H7 (cell line): ENCODE measurements around the gene HCRT. TPM values are rescaled to one million over a fixed set of nuclear protein-coding genes. Genes with fewer than 3 reads are reported as not detected.

Experiments used
- DNase-seq: peaks from one replicate; pipeline ENCODE4 v3.0.0; 2012
- H3K27me3 ChIP-seq: 2 replicates; pipeline ENCODE4 v1.6.0; 2011; ENCODE audit warnings: mild to moderate bottlenecking, low read length; ENCODE audit not compliant: control insufficient read depth, insufficient read depth
- H3K36me3 ChIP-seq: replicated peaks from 2 replicates; pipeline ENCODE4 v1.5.1; 2011; ENCODE audit warnings: low read length; ENCODE audit not compliant: control insufficient read depth, insufficient read depth
- H3K4me3 ChIP-seq: 2 replicates; pipeline ENCODE4 v1.5.1; 2011; ENCODE audit warnings: low read depth, mild to moderate bottlenecking, control low read depth, low read length, moderate library complexity; ENCODE audit not compliant: insufficient read depth
- total RNA-seq: library from RNA; depleted of rRNA; stranded (reverse); fragments of >200 nt; shearing (Covaris generic); gene quantifications from 2 replicates; pipeline ENCODE4 v1.2.3, GENCODE V29; 2014

The HCRT gene
- total RNA-seq, 1 experiment from 2014 or later, result not detected

DNA sequence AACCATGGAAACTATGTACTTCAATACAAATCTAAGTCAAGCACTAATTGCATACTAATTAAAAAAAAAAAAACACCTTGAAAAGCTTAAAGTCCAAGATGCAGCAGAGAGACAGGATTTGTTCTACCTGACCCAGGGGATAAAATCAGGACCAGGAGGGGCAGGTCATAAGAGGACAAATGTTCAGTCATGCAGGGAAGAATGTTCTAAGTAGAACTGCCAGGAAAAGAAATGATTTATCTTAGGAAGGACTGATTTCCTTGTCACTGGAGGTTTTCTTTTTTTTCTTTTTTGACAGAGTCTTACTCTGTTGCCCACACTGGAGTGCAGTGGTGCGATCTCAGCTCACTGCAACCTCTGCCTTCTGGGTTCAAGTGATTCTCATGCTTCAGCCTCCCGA is 18.1 kb upstream of the HCRT start:
- H3K4me3 ChIP-seq, result no peak overlapping the region
- peaks cover 10% of the 10 kb centered on the region for H3K36me3 ChIP-seq
- no peak for DNase-seq
- no peaks in the 10 kb centered on the region for H3K27me3 ChIP-seq

DNA sequence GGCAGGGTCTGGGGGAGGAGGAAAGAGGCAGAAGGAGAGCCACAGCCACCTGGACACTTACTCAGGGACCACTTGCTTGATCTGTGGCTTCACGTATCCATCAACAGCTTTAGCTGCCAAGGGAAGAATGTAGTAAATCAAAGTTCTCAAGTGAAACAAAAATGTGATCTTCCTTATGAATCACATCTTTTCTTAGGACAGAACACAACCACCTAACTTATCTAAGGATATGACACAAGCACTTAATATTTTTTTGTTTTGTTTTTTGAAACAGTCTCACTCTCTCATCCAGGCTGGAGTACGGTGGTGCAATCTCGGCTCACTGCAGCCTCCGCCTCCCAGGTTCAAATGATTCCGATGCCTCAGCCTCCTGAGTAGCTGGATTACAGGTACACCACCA is 17.4 kb upstream of the HCRT start:
- no peak for DNase-seq
- no peaks in the 10 kb centered on the region for H3K27me3 ChIP-seq
- peaks cover 10% of the 10 kb centered on the region for H3K36me3 ChIP-seq
- H3K4me3 ChIP-seq, result no peak overlapping the region

DNA sequence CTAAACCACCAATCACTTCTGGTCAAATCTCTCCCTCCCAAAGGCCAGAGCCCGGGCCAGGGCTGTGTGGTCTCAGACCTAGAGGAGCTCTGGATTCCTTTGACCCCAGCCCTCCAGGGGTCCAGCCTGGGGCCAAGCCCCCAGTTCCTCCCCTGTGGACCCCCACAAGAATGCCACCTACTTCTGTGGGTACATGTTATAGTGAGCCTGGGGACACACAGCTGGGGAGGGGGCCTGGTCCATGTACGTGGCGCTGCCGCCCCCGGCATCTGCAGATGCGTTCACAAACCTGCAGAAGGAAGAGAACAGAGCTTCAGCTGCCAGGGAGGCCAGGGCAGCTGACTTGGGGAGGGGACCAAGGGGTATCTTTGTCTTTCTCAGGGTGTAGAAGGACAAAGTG is 16.9 kb upstream of the HCRT start:
- H3K4me3 ChIP-seq, result no peak overlapping the region
- DNase-seq, result no peak
- no peaks in the 10 kb centered on the region for H3K27me3 ChIP-seq
- H3K36me3 ChIP-seq, result peaks cover 10% of the 10 kb centered on the region

DNA sequence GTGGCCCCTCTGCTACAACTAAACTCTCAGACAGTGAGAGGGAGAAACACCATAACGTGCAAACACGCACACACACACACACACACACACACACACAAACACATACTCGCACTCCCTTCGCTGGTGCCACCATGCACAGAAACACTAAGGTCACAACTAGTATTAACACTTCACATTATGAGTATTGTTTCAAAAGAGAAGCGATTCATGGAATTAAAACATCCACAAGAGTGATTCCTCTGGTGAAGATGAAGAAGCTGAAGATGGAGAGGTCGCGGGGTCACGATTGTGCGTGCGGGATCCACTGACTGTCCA is 16.2 kb upstream of the HCRT start:
- no peaks in the 10 kb centered on the region for H3K27me3 ChIP-seq
- no peak for DNase-seq
- peaks cover 10% of the 10 kb centered on the region for H3K36me3 ChIP-seq
- H3K4me3 ChIP-seq, result no peak overlapping the region

DNA sequence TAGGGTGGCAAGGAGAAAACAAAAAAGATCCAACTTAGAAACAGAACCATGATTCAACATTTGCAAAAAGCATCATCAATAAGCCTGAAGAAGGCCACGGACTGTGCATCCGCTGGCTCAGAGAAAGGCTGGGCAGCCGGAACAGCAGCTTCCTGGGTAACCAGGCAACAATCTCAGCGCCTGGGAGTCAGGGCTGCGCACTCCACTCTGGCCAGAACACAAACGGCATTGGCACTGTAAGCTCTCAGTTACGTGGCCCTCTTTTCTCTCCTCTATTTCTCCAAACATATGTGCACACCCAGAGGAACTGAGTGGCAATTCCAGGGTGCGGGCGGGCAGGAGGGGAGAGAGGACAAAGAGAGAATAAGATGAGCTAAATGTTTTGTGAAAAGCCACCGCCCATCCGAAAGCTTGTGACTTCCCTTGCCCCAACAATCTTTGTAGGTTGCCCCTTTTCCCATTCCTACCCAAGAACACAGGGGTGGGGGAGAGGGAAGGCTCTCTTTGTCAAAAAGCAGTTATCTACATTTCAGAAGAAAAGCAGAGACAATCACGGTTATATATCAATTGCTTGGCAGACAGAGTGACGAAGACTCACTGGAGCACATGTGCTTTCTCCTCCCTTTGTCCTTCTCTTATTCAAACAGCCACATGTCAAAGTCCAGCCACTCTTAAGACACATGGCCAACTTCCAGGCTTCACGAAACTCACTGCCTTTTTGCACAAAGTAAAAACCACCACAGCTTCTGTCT is 15.6 kb upstream of the HCRT start:
- Histone ChIP-seq H3K36me3 (peaks cover 10% of the 10 kb centered on the region), H3K4me3 (no peak overlapping the region), H3K27me3 (no peaks in the 10 kb centered on the region)
- no peak for DNase-seq

DNA sequence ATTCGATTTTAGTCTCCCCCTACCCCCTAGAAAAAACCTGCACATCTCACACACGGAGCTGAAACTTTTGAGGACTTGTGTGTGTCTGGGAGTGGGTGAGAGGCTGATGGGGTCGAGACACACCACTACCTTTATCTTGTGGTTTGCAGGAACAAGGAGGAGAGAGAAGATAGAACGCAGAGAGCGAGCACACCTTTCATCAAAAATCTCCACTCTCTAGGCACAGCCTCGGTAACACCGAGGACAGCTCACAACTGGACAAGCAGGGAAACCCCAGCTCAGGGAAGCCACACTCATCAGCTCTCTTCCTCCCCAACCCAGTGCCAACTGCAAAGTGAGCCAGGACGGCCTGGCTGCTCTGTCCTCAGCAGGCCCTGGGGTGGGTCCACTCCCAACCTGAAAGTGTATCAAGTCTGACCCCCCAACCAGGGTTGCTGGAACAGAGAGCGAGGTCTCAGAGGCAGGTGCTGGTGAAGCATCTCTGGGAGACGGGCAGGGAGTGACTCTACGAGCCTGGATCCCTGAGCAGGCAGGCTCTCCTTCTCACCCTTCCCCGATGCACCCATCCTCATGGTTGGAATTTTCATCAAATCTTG is 14.3 kb upstream of the HCRT start:
- Histone ChIP-seq H3K36me3 (peaks cover 8% of the 10 kb centered on the region), H3K4me3 (no peak overlapping the region), H3K27me3 (no peaks in the 10 kb centered on the region)
- no peak for DNase-seq

DNA sequence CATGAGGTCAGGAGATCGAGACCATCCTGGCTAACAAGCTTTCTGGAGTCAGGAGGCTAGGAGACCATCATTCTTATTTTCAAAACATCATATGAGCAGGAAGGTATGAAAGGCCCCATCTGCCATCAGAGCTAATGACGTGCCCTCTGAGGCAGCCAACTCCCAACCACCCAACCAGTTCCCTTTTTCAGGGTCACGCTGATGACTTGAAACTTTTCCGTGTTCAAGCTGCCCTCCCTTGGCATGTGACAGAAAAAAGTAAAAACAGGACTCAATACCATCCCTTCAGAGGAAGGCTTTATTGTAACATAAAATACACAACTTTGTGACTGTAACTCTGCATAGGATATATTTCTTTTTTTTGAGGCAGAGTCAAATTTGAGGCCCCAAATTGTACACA is 13.6 kb upstream of the HCRT start:
- H3K4me3 ChIP-seq, result no peak overlapping the region
- H3K36me3 ChIP-seq, result peaks cover 6% of the 10 kb centered on the region
- H3K27me3 ChIP-seq, result no peaks in the 10 kb centered on the region
- DNase-seq, result peak; percentile 8

DNA sequence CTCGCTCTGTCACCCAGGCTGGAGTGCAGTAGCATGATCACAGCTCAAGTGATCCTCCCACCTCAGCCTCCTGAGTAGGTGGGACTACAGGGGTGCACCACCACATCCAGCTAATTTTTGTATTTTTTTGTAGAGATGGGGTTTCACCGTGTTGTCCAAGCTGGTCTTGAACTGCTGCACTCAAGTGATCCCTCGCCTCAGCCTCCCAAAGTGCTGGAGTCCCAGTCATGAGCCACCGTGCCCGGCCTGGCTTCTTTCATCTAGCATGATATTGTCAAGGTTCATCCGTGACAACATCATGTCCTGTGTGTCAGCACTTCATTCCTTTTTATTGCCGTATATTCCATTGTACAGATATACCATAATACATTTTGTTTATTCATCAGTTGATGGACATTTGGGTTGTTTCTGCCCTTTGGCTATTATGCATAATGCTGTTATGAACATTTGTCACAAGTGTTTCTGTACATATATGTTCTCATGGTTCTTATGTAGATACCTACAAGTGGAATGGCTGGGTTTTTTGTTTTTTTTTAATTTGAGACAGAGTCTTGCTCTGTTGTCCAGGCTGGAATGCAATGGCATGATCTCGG is 12.4 kb upstream of the HCRT start:
- Histone ChIP-seq H3K27me3 (no peaks in the 10 kb centered on the region), H3K4me3 (no peak overlapping the region), H3K36me3 (peaks cover 4% of the 10 kb centered on the region)
- DNase-seq, result no peak

DNA sequence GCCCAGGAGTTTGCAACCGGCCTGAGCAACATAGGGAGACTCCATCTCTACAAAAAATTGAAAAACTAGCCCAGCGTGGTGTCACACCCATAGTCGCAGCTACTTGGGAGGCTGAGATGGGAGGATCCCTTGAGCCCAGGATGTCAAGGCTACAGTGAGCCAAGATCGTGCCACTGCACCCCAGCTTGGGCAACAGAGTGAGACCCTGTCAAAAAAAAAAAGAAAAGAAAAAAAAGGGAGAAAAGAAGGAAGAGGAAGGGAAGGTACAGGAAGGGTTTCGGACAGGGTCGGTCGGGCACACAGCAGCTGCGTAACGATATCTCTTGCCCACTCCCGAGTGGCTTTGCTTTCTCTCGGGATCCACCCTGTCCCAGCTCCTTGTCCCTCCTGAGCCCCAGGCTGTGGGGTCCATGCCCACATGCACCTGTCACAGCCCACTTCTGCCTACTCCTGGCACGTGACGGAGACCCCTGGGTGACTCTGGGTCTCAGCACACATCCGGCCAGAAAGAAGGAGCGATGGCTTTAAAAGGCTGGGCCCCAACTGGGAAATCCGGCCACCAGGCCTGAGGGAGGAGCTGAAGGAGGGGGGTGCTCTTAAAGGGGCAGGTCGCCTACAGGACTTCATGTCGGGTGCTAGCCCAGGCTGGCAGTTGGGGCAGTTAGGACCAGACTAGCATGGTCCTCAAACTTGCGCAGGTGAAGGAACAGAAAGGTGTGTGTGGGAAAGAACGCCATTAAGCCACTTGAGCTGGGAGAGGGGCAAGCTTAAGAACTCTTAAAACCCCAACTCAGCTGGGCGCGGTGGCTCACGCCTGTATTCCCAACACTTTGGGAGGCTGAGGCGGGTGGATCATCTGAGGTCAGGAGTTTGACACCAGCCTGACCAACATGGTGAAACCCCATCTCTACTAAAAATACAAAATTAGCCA is 9.0 kb upstream of the HCRT start, which contains the start of gene GHDC:
GHDC (minus strand) TSS at position 526 of the 931 bp plus-strand sequence. CDS start 913 bp downstream, outside the sequence.
- Histone ChIP-seq H3K4me3 (peak within 1 kb of the TSS; percentile 53), H3K27me3 (no peaks in the 10 kb centered on the region), H3K36me3 (no peaks in the 10 kb centered on the region)
- DNase-seq, result peak; percentile 88

DNA sequence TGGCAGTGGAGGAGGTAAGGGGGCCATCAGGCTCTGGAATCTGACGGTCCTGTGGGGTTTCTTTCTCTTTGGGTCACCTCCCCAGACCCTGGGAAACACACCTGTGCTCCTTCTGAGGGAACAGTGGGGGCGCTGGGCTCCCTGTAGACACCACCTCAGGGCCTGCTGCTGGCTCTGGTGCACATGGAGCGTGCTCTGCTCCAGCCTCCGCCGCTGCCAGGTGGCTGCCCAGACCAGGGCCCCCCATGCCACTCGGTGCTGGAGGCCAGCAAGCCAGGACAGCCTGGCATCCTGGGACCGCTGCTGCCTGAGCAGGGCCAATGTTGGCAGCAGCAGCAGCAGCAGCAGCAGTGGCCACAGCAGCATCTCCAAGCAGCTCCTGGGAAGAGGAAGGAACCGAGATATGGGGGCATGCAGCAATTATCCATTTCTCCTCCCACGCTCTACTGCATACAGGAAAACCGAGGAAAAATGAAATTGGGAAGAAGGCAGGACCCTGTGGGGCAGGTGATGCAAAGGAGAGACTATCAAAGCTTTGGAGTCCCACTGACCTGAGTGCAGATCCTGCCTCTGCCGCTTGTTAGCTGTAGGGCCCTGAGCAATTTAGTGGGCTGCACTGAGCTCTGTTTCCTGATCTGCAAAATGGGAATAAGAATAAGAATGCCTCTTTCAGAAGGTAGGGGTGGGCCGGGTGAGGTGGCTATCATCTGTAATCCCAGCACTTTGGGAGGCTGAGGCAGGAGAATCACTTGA is 8.1 kb upstream of the HCRT start:
- DNase-seq, result peak; percentile 38
- Histone ChIP-seq H3K27me3 (no peaks in the 10 kb centered on the region), H3K4me3 (no peak overlapping the region; the same call in 1 of the 2 replicates), H3K36me3 (no peaks in the 10 kb centered on the region)

DNA sequence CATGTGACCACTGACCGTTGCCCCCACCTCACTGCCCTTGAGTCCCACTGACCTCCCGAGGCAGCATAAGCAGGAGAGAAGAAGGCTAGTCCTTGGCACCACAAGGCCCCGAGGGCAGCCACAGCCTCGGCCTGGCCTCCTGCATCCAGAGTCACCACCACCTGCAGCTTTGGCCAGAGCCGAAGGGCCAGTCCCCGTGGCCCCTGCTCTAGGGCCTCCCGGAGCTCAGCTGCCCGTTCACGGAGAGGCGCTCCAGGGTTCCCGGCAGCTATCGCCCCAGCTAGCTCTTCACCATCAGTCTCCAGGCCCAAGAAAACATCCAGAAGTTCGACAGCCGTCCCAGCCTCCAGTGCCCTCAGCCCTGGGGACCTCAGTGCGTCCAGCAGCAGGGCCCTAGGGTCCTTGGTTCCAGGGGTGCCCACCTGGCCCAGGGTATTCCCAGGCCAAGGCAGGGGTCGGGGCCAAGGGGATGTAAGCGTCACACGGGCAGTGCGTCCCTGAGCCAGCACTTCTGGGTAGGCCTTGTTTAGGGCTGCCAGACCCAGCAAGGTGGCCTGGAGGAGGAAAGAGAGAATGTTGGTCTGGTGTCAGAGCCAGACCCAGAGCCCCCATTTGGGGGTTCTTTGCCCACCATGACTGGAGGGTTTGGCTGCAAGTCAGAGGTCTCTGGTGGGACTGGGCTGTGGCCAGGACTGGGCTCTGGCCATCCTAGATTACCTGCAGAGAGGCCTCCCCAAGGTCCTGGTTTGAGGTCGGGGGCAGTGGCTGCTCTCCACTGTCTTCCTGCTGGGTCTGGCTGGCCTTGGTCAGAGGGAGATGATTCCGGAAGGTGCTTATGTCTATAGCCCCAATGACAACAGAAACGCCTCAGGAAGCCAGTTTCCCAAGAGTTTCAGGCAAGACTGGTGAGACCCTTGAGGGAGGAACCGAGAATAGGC is 7.2 kb upstream of the HCRT start:
- peak; percentile 26 for DNase-seq
- no peak overlapping the region for H3K4me3 ChIP-seq
- no peaks in the 10 kb centered on the region for H3K36me3 ChIP-seq
- H3K27me3 ChIP-seq, result no peaks in the 10 kb centered on the region

DNA sequence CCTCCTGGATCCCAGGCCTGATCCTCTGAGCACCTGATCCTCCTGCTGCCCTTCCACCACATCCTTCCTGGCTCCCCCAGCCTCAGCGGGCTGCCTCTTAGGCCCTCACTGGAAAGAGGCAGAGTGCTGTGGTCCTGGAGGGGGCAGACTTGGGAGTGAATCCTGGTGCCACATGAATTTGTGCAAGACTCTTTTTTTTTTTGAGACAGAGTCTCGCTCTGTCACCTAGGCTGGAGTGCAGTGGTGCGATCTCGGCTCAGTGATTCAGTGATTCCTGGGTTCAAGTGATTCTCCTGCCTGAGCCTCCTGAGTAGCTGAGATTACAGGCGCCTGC is 6.0 kb upstream of the HCRT start:
- peak; percentile 27 for DNase-seq
- Histone ChIP-seq H3K27me3 (no peaks in the 10 kb centered on the region), H3K36me3 (no peaks in the 10 kb centered on the region), H3K4me3 (no peak overlapping the region)

DNA sequence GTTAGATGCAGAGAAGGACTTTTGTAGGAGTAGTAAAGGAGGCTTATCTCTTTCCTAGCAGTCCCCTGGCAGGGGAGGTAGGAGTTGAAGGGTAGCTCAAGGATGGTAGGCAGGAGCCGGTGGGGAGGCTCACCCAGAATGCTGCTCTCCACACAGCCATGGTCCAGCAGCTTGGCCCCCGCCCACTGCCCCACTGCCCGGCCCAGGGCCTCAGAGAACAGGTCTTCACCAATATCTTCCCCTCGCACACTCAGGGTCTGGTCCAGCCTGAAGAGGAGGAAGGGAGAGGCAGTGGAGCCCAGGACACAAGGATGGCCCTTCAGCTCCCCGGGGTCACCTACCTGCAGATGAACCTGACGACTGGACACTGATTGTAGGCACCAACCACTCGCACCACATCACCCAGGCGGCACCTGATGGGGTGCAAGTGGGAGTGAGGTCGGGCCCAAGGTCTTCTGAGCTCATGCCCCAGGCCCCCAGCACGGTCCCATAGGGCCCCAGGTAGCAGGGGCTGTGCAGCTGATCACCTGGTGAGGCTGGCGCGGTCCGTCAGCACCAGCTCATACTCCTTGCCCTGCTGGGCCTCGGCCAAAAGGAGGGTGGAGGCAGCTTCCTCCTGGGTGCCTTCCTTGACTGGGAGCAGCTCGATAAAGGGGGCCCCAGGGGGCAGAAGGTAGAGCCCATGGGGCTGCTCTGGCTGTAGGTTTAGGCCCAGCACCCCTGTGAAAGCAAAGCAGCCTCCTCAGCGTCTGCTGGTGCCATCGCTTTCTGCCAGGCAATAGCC is 5.4 kb upstream of the HCRT start:
- DNase-seq, result no peak
- no peaks in the 10 kb centered on the region for H3K36me3 ChIP-seq
- peaks cover 2% of the 10 kb centered on the region for H3K27me3 ChIP-seq
- H3K4me3 ChIP-seq, result no peak overlapping the region
